ENCODE measurements around the gene CNGA1.

DNA sequence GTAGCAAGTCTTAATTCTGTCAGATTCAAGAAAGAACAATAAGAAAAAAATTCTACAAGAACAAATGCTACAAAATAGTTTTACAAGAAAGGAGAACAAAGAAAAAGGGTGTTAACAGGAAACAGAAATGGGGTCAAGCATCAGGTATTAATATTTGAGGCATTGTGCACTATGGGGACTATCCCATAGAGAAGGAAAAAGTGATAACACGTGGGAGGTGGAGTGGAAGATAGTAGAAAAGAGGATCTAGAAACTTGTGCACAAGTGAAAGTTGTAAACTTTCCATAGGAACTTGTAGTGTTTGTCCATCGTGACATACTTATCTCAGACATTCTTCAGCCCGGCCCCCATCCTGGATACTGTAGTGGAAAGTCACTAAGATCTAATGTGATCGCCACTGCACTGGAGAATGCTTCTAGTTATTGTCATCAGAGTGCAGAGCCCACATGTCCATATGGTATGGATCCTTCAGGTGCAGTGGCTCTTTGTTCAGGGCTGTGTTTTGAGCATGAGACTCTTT is 86.7 kb downstream of the CNGA1 start:
- TF ChIP-seq, protein P1, sequence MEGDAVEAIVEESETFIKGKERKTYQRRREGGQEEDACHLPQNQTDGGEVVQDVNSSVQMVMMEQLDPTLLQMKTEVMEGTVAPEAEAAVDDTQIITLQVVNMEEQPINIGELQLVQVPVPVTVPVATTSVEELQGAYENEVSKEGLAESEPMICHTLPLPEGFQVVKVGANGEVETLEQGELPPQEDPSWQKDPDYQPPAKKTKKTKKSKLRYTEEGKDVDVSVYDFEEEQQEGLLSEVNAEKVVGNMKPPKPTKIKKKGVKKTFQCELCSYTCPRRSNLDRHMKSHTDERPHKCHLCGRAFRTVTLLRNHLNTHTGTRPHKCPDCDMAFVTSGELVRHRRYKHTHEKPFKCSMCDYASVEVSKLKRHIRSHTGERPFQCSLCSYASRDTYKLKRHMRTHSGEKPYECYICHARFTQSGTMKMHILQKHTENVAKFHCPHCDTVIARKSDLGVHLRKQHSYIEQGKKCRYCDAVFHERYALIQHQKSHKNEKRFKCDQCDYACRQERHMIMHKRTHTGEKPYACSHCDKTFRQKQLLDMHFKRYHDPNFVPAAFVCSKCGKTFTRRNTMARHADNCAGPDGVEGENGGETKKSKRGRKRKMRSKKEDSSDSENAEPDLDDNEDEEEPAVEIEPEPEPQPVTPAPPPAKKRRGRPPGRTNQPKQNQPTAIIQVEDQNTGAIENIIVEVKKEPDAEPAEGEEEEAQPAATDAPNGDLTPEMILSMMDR (IDR thresholded peaks at IDR 0.05): no peak
- no peak for TF ChIP-seq POLR2AphosphoS5 (IDR thresholded peaks at IDR 0.05)

Measured in sigmoid colon (tissue), 4 donors.